Panc1 (cell line): ENCODE measurements around the gene STX18.

ENCODE experiments used
- CTCF ChIP-seq: fragments of 450-650 bp; IDR thresholded peaks from 2 replicates; pipeline ENCODE4 v1.5.1; 2017; ENCODE audit warnings: mild to moderate bottlenecking
- POLR2AphosphoS5 ChIP-seq: IDR thresholded peaks from 2 replicates; pipeline ENCODE4 v1.6.1; 2012; ENCODE audit warnings: mild to moderate bottlenecking, low read depth, low read length, moderate library complexity
- SIN3A ChIP-seq: IDR thresholded peaks from 2 replicates; pipeline ENCODE4 v1.6.1; 2012; ENCODE audit warnings: low read depth, mild to moderate bottlenecking, low read length, moderate library complexity, borderline replicate concordance; ENCODE audit not compliant: insufficient read depth

- no peak for TF ChIP-seq CTCF
- TF ChIP-seq POLR2AphosphoS5, result no peak
- no peak for TF ChIP-seq SIN3A
Observed at GRCh38 chr4:4379540-4380087, 162.2 kb downstream of the STX18 start.
